ENCODE results near the gene NSF.
"Not testable (repeated sequence)": the region's sequence is repeated elsewhere in the genome, so short reads cannot be mapped to it uniquely, and the experiment has no call there.

The NSF gene

DNA sequence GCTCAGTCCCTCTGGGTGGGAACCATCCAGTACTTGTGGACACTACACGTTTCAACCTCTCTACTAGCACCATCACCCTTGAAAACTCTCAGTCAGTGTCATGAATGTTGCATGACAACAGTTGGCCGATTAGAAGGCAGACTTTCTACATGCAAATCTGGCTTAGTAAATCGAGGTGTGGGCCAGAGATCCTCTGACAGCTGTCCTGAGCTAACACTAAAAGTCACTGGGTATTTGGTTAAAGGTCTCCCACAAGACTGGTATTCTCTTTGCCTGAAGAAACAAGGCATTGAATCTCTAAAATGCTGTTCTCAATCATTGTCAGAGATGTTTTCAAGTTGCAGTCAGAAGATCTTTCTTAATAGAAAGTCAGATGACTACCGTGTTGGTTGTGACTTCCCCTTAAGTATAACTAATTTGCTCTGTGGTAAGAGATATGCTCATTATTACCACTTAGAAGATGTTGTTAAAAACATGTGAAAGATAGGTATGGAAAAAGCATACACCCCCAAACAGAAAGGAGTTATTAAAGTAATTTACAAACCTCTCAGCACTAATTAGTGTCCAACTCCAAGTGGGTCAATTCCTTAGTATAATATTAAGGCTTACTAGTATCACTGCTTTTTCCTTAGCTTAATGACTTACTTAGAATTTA is 165.7 kb downstream of the NSF start:
- DNase-seq: no peak

- DNase-seq: no peak
Observed at GRCh38 chr17:46756861-46757260, 166.4 kb downstream of the NSF start.

DNA sequence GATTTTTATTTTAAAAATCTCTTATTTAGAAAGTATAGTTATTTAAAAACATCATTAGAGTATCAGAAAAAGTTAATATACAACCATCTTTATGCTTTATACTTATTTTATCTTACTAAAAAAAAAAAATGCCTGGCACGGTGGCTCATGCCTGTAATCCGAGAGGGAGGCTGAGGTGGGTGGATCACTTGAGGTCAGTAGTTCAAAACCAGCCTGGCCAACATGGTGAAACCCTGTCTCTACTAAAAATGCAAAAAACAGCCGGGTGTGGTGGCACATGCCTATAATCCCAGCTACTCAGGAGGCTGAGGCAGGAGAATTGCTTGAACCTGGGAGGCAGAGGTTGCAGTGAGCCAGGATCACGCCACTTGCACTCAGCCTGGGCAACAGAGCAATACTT is 167.1 kb downstream of the NSF start:
- not testable (repeated sequence) for DNase-seq

DNA sequence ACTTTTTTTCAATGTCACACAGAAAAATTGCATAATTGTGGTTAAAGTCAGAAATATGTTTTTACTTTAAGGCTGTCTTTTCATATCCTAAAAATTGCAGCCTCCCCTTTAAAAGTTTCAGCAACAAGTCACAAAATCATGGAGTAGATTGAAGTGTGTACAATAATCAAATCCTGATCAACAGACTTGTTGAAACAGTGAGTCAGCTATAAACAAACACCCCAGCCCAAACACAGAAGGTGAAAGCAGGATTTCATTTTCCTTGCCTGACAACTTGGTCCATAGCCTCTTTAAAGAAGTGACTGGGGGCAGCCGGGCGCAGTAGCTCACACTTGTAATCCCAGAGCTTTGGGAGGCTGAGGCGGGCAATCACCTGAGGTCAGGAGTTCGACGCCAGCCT is 168.1 kb downstream of the NSF start:
- no peak for DNase-seq

DNA sequence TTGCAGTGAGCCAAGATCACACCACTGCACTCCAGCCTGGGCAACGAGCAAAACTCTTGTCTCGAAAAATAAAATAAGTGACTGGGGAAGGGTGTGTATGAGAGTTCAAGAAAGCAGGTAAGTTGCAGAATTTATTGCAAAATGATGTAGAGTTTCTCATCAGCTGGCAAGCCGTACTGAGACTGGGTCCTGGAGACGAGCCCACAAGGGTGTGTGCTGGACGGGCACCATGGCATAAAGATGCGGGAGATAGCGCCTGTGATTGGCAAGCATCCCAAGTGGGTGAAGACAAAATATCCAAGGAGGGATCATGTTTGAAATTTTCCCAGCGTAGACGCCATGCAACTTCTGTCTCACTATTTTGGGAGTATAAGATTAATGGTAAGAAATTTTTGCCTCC is 168.7 kb downstream of the NSF start:
- DNase-seq: no peak

GRCh38 chr17:46763416-46763815 is 172.9 kb downstream of the NSF start:
- no peak for DNase-seq

GRCh38 chr17:46764000-46764708 is 173.7 kb downstream of the NSF start:
- no peak for DNase-seq

- DNase-seq: peak in 7 of 56 donors; percentile 11 to 43 (median 24)
Observed at GRCh38 chr17:46764709-46765401, 174.4 kb downstream of the NSF start.

DNA sequence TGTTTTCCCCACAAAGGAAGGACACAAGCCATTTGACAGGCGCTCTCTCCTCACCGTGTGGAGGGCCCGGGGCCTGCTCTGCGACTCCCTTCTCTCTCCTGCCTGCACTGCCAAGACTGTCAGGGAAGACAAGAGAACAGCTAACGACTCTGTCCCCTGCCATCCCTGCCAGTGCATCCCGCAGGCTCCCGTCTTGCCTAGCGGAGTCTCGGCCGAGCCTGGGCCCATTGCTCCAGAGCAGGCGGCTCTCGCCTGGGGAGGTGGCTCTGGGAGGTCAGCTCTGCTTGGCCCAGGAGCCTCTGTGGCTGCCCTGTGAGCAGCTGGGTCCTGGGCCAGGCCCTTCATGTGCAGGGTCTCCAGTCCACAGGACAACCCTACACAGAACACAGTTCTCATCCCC is 175.0 kb downstream of the NSF start:
- no peak for DNase-seq

DNA sequence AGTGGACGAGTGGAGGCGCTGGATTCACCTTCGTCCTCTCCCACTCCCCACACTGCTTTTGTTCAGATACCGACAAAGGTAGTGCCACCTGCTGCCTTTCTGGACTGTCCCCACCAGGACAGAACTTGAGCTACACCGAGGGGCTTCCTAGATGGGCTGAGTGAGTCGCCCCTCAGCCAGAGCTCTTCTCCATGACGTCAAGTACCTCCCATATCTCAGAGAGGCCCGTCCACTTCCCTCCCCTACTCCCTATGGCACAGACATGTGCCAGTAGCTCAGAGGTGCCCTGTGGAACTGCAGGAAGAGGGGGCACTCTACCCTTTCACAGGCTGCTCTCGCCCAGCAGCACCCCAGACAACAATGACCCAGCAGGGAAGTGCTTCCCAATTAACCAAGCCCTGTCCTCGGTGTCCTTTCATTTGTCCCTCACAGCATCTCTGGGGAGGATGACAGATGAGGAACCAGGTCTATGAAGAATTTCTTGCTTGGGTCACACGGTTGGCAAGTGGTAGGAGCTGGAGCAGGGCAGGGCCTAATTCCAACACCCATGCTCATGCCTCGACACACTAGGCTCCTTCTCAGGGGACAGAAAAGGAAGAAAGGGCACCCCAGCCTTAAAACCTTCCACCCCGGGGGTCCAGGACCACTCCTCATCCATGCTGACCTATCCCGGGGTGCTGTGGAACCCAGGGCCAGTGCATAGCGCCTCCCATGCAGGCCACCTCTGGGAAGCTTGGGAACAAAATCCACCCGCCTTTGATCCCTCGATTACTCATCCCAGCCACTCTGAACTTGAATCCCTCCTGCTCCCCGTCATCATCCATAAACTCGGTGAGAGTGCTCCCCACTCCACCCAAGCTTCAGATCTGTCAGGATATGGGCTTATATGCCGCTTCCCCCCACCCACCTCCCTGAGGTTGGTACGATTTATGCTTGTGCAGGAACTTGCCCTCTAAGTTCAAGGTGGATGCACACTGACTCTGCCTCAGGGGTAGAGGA is 176.3 kb downstream of the NSF start:
- no peak for DNase-seq

DNA sequence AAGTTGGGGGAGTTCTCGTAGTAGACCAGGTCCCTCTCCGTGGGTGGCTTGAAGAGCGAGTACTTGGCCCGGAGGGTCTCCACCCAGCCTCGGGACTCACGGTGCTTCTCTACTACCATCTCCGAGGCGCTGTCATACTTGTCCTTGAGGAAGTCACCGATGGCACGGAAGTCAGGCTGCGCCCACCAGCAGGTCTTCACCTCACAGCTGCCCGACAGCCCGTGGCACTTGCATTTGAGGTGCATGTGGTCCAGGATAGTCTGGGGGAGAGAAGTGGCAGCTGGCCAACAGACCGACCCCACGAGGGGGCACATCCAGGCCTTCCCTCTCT is 178.0 kb downstream of the NSF start:
- no peak for DNase-seq

DNA sequence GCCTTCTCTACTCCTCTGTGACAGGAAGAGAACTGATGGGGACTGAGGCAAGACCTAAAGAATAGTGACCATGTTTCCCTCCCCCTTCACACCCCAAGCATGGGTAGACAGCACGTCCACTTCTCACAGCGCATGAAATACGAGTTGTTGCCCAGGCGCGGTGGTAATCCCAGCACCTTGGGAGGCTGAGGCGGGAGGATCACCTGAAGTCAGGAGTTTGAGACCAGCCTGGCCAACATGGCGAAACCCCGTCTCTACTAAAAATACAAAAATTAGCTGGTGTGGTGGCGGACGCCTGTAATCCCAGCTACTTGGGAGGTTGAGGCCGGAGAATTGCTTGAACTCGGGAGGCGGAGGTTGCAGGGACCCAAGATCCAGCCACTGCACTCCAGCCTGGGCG is 178.4 kb downstream of the NSF start:
- not testable (repeated sequence) for DNase-seq

GRCh38 chr17:46769531-46770438 is 179.3 kb downstream of the NSF start:
- no peak for DNase-seq

GRCh38 chr17:46770439-46770817 is 180.0 kb downstream of the NSF start:
- no peak for DNase-seq

- peak in 14 of 56 donors; percentile 5 to 51 (median 29) for DNase-seq
Observed at GRCh38 chr17:46770818-46771560, 180.5 kb downstream of the NSF start.

DNA sequence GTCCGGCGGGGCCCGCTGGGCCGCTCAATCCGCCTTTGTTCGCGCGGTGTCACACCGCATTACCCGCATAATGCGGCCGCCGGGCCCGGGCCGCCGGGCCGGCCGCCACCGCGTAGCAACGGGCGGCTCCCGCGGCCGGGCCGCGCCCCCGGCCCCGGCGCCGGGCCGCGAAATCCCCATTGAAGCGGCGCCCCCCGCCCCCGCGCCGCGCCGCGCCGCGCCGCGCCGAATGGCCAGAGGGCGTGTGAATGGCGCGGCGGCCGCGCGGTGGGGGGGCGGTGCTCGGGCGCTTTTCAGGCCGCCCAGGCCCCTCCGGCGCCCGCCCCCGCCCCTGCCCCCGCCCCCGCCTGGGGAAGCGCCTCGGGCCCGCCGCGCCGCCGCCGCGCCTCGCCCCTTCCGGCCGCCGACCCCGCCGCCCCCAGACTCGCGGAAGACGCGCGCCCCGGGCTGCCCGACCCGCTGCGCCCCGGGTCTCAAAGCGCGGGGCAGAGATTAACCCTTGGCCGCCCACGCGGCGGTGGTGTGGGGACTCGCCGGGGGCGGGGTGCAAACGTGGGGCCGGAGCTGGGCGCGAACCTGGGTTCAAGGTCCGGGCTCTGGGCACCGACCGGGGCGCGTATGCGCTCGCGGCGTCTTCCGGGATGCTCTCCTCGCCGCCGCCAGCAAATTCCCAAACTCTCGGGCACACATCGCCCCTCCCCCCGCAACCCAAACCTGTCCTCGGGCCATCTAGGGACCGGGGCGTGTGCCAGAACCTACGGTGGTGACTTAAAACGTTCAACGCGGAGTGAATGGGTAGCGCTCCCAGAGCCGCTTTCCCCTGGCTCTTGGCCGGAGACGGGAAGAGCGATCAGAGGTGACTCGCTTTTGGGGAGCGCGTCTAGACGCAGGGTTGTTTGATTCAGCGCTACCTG is 181.3 kb downstream of the NSF start:
- DNase-seq: peak in 9 of 56 donors; percentile 15 to 56 (median 26)

DNA sequence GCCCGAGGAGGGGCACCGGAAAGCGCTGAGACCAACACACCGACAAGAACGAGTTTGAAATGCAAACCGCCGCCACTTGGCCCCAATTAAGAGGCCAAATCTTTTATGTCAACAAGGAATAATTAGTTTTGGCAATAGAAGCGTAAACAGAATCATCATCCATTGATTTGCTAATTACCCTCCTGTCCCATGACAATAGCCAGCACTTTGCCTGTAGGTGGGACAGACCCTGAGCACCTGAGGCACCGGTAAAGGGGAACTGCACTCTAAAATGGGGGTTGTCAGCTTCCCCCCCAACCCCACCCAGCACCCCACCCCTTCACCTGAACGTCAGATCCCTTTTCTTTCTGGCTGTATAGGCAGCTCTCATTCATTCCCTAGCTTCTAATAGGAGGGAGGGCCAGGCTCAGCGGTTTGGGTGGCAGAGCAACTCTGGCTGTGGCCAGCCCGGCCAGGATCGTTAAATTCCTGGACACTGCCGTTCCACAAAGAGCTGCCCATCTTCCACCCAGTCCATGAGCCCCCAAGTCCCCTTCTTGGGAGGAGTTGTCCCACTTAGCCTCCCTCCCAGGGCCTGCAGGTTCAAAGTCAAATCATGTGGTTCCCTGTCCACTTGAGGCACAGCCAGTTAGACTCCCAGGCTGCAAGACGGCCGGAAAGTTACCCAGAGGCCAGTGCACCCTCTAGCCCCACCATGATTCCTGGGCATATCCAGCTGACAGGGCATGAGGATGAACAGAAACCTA is 182.2 kb downstream of the NSF start:
- DNase-seq: no peak

DNA sequence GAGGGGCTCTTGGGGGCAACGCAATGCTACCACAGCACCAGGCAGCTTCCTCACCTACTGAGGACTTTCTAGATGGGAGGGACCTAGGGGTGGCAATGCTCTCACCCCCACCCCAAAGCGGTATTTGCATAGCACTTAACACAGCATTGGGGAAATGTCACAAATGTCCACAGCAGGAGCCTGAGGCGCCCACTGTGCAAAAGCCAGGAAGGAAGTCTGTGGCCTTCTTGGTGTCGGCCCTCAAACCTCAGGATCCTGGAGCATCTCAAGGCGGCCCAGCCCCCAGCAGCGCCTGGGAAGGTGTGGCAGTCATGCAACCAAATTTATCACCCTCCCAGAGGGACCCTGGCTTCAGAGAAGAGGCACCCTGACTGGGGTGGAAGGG is 182.7 kb downstream of the NSF start:
- DNase-seq: no peak

Data from nucleus accumbens (tissue), 56 donors.